ENCODE results near the gene ARSG.
"Not testable (repeated sequence)": the region's sequence is repeated elsewhere in the genome, so short reads cannot be mapped to it uniquely, and the experiment has no call there.

The ARSG gene

GRCh38 chr17:68368387-68368786 lies 77.1 kb downstream of the ARSG start:
- no peak for DNase-seq (ENCODE audit: low read depth)
- TF ChIP-seq, protein P1, sequence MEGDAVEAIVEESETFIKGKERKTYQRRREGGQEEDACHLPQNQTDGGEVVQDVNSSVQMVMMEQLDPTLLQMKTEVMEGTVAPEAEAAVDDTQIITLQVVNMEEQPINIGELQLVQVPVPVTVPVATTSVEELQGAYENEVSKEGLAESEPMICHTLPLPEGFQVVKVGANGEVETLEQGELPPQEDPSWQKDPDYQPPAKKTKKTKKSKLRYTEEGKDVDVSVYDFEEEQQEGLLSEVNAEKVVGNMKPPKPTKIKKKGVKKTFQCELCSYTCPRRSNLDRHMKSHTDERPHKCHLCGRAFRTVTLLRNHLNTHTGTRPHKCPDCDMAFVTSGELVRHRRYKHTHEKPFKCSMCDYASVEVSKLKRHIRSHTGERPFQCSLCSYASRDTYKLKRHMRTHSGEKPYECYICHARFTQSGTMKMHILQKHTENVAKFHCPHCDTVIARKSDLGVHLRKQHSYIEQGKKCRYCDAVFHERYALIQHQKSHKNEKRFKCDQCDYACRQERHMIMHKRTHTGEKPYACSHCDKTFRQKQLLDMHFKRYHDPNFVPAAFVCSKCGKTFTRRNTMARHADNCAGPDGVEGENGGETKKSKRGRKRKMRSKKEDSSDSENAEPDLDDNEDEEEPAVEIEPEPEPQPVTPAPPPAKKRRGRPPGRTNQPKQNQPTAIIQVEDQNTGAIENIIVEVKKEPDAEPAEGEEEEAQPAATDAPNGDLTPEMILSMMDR (conservative IDR thresholded peaks at IDR 0.05; ENCODE audit: low read length) = no peak
- no peak overlapping the region for H3K4me3 ChIP-seq (ENCODE audit: low read length)

GRCh38 chr17:68375566-68375965 lies 84.3 kb downstream of the ARSG start:
- H3K4me3 ChIP-seq (ENCODE audit: low read length) = no peak overlapping the region
- DNase-seq (ENCODE audit: low read depth) = no peak
- TF ChIP-seq, protein P1 (conservative IDR thresholded peaks at IDR 0.05; ENCODE audit: low read length) = no peak

DNA sequence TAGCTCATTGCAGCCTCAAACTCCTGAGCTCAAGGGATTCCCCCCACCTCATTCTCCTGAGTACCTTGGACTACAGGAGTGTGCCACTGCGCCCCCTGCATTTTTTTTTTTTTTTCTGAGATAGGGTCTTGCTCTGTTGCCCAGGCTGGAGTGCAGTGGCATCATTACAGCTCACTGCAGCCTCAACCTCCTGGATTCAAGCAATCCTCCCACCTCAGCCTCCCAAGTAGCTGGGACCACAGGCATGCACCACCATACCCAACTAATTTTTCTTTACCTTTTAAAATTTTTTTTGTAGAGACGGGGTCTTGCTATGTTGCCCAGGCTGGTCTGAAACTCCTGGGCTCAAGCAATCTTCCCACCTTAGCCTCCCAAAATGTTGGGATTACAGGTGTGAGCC lies 84.9 kb downstream of the ARSG start:
- not testable (repeated sequence) for DNase-seq (ENCODE audit: low read depth); H3K4me3 ChIP-seq (ENCODE audit: low read length)

- DNase-seq (ENCODE audit: low read depth) = no peak
- H3K4me3 ChIP-seq (ENCODE audit: low read length) = peak overlapping the region; percentile 38
Measured at GRCh38 chr17:68377771-68378267, 86.5 kb downstream of the ARSG start.

DNA sequence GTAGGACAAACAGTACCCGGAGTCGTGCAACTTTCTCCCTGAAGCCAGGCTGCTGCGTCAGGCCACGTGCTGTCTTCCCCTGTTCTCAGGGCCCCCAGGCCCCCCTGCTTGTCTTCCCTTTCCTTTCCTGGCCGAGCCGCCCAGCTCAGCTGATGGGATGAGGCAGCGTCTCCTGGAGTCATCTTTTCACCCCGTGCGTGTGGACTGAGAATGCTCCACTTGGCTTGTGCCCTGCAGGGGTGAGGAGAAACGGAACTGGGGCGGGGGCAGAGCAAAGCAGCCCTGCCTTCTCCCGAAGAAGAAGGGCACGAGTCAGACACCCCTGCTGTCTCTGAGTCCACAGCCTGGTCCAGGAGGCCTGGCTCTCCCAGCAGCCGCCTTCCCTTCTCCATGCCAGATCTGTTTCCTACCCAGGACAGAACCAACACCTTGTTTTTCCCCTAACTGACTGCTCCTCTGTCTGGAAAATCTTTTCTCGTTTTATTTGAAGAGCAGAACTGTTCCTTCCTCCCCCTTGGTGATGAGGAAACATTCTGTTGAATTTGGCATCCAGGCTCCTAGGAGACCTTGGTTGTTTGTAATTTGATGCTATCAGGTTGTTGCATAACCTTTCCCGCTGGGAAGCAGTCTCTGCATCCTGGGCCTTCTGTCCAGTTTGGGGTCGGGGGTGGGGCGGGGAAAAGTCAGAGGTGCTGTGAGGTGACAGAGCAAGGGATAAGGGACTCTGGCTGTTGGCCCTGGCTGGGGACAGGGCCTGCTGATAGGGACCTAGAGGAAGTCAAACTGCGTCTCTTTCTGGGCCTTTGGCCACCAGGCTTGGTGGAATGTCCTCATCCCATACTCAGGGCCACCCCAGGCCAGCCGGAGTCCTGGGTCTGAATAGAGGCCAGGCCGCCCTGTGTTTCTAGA lies 87.2 kb downstream of the ARSG start:
- peak overlapping the region; percentile 38 for H3K4me3 ChIP-seq (ENCODE audit: low read length)
- DNase-seq (ENCODE audit: low read depth) = peak; percentile 94
- TF ChIP-seq, protein P1 (conservative IDR thresholded peaks at IDR 0.05; ENCODE audit: low read length) = no peak

More at GRCh38 chr17:68377771-68378267, 86.5 kb downstream of the ARSG start:
- TF ChIP-seq, protein P1 (conservative IDR thresholded peaks at IDR 0.05; ENCODE audit: low read length) = no peak

DNA sequence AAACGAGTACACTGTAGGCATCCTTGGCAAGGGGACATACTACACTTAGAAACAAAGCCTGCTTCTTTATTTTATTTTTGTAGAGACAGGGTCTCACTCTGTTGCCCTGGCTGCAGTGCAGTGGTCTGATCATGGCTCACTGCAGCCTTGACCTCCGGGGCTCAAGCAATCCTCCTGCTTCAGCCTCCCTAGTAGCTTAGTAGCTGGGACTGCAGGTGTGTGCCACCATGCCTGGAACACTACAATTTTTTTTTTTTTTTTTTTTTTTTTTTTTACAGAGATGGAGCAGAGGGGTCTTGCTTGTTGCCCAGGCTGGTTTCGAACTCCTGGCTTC lies 87.8 kb downstream of the ARSG start:
- DNase-seq (ENCODE audit: low read depth) = no peak
- TF ChIP-seq, protein P1 (conservative IDR thresholded peaks at IDR 0.05; ENCODE audit: low read length) = no peak
- no peak overlapping the region for H3K4me3 ChIP-seq (ENCODE audit: low read length)

- TF ChIP-seq, protein P1 (conservative IDR thresholded peaks at IDR 0.05; ENCODE audit: low read length) = no peak
- no peak for DNase-seq (ENCODE audit: low read depth)
- H3K4me3 ChIP-seq (ENCODE audit: low read length) = no peak overlapping the region
Measured at GRCh38 chr17:68379692-68380677, 88.7 kb downstream of the ARSG start.

Measured in AG10803 (cell line).